Stimulated activated CD8-positive, alpha-beta memory T cell treated with anti-CD3 and anti-CD28 coated beads, Interleukin-12 subunit alpha, Interleukin-12 subunit beta, amount 100 ng/mL, for 1 hour (primary cell): ENCODE measurements around the gene CRMP1.
"Not testable (repeated sequence)": the region's sequence is repeated elsewhere in the genome, so short reads cannot be mapped to it uniquely, and the experiment has no call there.

Experiments
- DNase-seq: peaks from one replicate; pipeline ENCODE4 v3.0.0-alpha.2; 2020; ENCODE audit warnings: low read depth

Gene CRMP1

DNA sequence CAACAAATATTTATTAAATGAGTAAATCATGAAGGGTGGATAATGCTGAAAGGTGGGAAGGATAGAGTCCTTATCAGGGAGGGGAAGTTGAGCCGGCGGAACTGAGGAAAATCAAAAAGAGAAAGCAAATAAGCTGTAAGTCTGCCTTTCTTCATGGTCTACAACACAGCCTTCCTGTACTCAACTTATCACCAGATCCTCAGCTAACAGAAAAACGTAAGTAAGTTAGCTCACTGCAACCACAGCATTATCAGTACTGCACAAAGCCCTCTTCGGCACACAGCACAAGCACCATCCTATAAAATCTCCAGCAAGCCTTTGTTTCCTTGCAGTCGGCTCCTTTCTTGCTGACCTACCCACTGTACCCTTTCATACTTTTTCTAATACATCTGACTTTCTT, 70.3 kb downstream of the CRMP1 start:
- DNase-seq = no peak

DNA sequence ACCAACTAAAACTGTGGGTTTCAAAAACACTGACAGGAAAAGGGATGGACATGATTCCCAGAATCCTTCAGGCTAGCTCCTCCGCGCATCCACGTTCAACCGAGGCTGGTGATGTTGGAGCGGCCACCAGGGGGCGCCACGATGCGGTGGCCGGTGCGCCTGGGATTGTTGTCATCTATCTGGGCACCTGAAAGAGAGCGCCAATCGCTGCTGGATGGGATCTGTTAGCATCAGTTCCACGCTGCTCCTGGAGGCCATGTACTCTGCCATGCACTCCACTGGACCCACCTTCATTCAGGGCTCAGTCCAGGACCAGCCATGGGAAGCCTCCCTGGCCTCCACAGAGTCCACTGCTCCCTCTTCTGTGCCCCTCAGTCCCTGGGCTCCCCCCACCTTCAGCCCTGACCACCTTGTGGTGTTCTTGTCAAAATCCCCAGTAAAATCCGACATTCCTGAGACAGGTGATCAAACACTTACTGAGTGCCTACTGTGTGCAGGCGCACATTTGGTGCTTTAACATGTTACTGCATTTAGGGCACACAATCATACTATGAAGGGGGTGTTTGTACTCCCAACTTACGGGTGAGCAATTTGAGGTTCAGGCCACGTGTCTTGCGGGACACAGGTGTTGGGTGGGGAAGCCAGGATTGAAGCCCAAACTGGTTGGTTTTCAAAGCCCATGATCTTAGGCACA, 71.1 kb downstream of the CRMP1 start:
- DNase-seq = no peak

- DNase-seq = no peak
Measured at GRCh38 chr4:5816851-5817375, 76.0 kb downstream of the CRMP1 start.

DNA sequence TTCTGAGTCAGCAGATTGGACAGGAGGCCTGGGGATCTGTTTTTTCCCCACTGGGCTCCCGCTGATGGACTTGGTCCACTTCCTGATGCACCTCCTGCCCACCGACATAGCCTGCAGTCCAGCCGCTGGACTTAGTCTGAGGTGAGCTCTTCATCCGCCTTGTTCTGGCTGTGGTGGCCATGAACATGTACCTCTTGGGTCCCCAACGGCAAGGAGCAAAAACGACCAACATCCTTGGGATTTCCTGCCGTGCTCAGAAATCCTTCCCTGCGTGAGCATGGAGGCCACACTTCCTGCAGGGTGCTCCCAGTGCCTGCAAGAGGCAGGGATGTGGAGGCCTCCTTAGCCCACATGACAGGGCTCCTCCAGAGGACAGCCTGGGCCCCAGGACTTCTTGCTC, 76.8 kb downstream of the CRMP1 start:
- DNase-seq = no peak

DNA sequence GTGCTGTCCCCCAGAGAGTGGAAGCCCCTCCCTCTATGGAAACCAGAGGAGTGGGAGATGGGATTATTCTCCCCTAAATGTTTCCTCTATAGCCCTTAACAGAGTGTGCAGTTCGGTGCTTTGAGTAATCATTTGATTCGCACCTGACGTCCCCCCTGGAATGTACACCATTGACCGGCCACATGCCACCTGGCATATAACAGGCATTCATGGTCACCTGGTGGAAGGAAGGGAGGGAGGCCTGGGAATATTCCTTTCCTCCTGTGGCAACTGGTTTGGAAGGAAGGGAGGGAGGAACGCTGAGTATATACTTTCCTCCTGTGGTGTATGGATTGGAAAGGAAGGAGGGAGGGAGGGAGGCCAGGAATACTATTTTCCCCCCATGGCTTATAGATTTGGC, 77.2 kb downstream of the CRMP1 start:
- DNase-seq = no peak

DNA sequence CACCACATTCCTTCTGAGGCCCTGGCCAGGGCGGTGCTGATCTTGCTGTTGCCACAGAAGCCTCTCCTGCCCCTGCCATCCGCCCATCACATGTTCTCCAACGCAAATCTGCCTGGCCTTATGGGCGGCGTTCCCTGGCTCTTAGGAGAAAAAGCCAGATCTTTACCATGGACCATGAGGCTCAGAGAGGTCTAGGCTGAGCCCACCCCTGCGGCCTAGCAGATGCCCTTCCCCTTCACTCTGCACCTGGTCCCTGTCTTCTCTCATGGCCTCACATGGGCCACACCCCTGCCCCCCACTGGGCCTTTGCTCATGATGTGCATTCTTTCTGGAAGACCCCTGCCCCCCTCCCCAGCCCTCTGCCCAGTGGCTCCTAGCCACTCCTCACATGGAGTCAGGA, 78.5 kb downstream of the CRMP1 start:
- no peak for DNase-seq

DNA sequence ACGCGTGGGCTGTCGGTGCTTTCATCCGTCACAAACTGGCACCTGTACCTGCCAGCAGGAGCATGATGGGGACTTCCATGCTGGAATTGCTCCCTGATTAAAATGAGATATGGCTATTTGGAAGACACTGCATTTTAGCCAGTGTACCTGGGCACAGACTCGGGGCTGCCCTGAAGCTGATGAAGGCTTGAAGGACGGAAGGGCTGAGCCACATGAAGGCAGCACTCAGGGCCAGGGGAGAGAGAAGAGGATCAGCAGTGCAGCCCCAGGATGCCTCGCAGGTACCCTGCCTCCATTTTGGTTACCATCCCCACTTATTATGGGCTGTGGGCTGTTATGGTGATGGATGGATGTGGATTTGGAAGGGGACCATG, 79.0 kb downstream of the CRMP1 start:
- DNase-seq = no peak

GRCh38 chr4:5812506-5813229, 80.2 kb downstream of the CRMP1 start:
- no peak for DNase-seq

DNA sequence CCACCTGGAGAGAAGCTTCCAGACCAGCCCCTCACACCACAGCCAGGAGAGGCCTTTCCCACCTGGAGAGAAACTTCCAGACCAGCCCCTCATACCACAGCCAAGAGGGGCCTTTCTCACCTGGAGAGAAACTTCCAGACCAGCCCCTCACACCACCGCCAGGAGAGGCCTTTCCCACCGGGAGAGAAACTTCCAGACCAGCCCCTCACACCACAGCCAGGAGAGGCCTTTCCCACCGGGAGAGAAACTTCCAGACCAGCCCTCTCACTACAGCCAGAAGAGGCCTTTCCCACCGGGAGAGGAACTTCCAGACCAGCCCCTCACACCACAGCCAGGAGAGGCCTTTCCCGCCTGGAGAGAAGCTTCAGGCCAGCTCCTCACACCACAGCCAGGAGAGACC, 80.8 kb downstream of the CRMP1 start:
- DNase-seq = not testable (repeated sequence)

DNA sequence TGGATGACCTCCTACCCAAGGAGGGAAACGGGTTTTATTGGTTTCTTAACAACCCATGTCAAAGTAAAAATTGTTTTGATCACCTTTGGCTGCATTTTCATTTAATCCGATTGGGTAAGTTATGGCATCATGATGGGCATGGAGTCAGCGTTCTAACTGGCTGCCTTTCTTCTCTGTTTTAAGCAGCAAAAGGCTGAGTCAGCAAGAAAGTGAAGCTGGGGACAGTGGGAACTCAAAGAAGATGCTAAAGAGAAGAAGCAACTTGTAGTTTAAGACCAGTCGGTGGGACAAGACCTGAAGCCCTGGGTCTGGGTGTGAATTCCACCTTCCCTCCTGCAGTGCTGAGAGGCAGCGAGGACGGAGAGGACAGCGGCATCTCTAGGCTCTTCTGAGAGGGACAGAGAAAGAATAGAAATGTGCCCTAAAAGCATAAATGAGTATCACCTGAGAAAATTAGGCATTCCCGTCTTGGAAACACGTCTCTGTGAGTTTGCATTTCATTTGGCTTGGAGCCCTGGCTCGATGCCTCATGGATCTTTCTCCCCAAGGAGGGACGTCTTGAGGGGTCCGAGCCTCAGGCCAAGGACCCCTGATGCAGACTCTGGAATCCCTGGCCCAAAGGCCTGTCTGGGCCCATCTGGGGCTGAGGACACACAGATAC, 82.0 kb downstream of the CRMP1 start:
- DNase-seq = no peak

DNA sequence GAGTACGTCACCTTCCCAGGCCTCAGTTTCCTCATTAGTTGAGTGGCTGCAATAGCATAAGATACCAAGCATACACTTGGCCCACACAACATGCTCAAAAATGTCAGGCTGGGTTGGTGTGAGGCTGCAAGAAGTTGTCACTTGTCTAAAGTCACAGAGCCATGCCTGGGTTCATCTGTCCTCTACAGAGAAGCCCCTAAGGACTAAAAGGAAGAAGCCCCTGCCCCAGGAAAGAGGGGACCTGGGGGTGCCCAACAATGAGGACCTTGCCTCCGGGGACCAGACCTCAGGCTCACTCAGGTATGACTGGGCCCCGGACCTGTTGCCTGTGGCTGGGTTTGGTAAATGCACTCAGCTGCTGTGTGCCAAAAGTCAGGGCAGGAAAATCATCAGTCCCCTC, 82.7 kb downstream of the CRMP1 start:
- DNase-seq = no peak

DNA sequence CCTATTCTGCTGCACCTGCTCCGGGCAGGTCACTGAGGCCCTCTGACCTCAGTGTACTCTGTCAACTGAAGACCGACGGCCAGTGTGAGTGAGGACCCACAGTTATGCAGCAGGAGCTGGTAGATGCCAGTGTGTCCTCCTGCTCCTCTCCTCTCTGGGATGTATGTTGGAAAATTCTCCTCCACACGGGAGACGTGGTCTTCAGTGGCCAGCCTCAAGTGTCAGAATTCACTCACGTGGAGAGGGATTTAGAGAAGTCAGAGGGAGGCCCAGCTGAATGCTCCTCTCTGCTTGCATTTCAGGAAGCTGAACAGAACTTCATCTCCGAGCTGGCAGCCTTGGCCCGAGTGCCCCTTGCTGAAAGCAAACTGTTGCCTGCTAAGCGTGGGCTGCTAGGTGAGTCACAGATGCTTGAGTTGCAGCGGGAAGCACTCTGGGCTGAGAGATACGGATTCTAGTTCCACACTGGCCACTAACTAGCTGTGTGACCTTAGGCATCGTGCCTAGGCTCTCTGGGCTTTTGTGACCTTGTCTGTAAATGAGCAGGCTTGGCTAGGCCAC, 83.6 kb downstream of the CRMP1 start:
- DNase-seq = no peak

GRCh38 chr4:5808081-5808741, 84.7 kb downstream of the CRMP1 start:
- DNase-seq = no peak

DNA sequence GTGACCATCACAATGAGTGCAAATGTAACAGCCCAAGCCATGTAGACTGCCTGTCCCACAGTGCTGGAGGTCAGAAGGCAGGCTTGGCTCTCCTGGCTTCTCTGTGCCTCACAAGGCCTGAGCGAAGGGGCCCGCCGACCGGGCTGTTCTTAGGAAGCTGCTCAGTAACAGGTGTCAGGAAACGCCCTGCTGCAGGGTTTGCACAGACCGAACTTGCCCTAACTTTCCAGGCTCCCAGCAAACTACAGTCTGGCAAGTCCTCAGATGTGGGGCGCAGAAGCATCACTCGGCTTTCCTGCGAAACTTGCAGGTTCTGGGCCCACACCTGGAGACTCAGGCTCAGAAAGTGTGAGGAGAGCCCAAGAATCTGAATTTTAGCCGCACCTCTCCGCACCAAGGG, 87.6 kb downstream of the CRMP1 start:
- no peak for DNase-seq

DNA sequence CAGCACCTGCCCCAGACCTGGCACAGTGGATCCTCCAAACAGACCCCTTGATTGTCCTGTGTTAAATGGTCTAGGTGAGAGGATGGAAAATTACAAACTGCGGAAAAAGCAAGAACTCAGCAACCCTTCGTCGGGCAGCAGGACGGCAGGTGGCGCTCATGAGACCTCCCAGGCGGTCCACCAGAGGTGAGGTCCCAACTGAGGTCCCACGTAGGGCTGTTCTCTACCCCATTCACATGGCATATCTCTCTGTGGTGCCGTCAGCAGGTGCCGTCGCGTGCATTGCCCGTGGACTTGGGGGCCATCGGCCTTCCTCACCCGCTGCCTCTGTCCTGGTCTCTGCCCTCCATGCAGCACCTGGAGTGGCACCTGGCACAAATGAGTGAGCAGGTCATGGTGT, 88.2 kb downstream of the CRMP1 start:
- DNase-seq = no peak

GRCh38 chr4:5802565-5802964, 90.3 kb downstream of the CRMP1 start:
- no peak for DNase-seq

- DNase-seq = no peak
Measured at GRCh38 chr4:5801696-5802095, 91.2 kb downstream of the CRMP1 start.

DNA sequence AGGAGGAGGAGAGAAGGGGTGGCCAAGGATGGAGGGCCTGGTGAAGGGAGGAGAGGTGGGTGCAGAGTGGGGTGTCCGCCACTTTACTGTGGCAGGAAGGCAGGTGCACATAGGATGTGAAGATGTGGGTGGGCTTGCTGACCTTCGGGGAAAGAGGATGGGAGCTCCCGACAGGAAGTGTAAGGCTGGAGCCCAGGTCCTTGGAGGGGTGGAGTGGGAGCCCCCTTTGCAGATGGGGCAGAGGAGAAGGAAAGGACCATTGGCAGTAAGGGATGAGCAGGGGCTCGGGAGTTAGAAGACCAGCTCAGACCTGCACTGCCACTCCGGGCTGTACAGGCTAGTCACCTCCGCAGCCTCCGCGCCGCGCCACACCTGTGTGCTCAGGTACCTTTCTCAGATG, 92.4 kb downstream of the CRMP1 start:
- no peak for DNase-seq

GRCh38 chr4:5799406-5799805, 93.5 kb downstream of the CRMP1 start:
- DNase-seq = no peak

DNA sequence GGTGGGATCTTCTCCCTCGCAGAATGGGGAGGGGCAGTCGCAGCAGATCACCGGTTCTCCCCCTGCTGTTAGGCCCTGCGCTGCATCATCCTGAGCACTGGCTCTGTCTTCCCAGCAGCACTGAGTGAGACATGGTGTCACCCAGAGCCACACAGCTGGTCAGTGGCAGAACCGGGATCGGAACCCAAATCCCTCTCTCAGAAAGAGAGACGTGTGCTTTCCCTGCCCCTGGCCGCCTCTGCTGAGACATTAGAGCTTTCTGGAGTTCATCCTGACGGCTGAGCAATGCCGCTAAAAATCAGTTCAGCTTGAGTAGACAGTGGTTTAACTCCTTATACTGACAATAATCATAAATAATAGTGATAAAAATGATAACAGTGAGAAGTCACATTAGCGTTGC, 93.9 kb downstream of the CRMP1 start:
- DNase-seq = no peak

GRCh38 chr4:5798462-5798861, 94.4 kb downstream of the CRMP1 start:
- DNase-seq = no peak

DNA sequence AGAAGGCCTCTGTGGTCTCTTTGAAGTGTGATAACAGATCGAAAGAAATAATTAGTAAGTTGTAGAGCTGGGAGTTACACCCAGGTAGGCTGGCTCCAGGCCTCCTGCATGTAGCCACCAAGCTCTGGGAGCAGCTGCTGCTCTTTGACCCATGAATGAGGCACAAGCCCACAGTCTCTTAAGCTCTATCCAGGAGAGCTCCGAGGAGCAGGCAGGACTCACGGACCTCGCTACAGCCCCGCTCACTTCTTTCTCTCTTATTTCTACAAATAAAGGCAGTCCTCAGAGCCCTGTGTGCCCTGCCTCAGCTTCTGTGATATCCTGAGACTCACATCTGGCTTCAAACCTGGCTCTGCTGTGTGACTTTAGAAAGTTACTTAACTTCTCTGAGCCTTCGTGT, 95.0 kb downstream of the CRMP1 start:
- no peak for DNase-seq
